ENCODE results near the gene BEGAIN. TPM values are rescaled to one million over a fixed set of nuclear protein-coding genes. Genes with fewer than 3 reads are reported as not detected.

BEGAIN gene
- total and polyA plus RNA-seq, 9 donors, result 0.35 to 11.0 (median 4.6) TPM

- Histone ChIP-seq H3K27ac (no peak overlapping the region), H3K36me3 (no peaks in the 10 kb centered on the region), H3K9me3 (no peaks in the 10 kb centered on the region), H3K4me1 (ENCODE audit: insufficient read depth) (no peaks in the 10 kb centered on the region), H3K4me3 (no peak overlapping the region), H3K27me3 (no peaks in the 10 kb centered on the region)
- DNase-seq, result peak in 3 of 5 donors; percentile 5 to 16 (median 11)
- TF ChIP-seq CTCF (IDR thresholded peaks at IDR 0.05) (no peak), EP300 (IDR thresholded peaks at IDR 0.05) (no peak), POLR2A (IDR thresholded peaks at IDR 0.05) (no peak)
- intact Hi-C loops (cut with DNase I), result no loop called here
- 80 to 90% (median 84%) methylated on average over 9 to 10 of the region's 10 CpGs for WGBS, 3 donors
Observed at GRCh38 chr14:100592461-100592891, 5.3 kb upstream of the BEGAIN start.

- no peaks in the 10 kb centered on the region for H3K4me1 ChIP-seq (ENCODE audit: insufficient read depth)
- intact Hi-C loops (cut with DNase I), result no loop called here
- TF ChIP-seq POLR2A (IDR thresholded peaks at IDR 0.05) (no peak), EP300 (IDR thresholded peaks at IDR 0.05) (no peak), CTCF (IDR thresholded peaks at IDR 0.05) (no peak)
- no peak overlapping the region for H3K27ac ChIP-seq
- no peaks in the 10 kb centered on the region for H3K27me3 ChIP-seq
- H3K9me3 ChIP-seq, result no peaks in the 10 kb centered on the region
- WGBS, 3 donors, result 87 to 90% (median 89%) methylated on average over 16 of the region's 16 CpGs
- no peaks in the 10 kb centered on the region for H3K36me3 ChIP-seq
- peak in 3 of 5 donors; percentile 6 to 17 (median 10) for DNase-seq
- no peak overlapping the region for H3K4me3 ChIP-seq
Observed at GRCh38 chr14:100591453-100592371, 4.5 kb upstream of the BEGAIN start.

GRCh38 chr14:100590726-100591452 lies 3.7 kb upstream of the BEGAIN start:
- WGBS, 3 donors, result 91 to 94% (median 93%) methylated on average over 14 of the region's 14 CpGs
- Histone ChIP-seq H3K27ac (no peak overlapping the region), H3K27me3 (no peaks in the 10 kb centered on the region), H3K9me3 (no peaks in the 10 kb centered on the region), H3K36me3 (no peaks in the 10 kb centered on the region), H3K4me3 (no peak overlapping the region), H3K4me1 (ENCODE audit: insufficient read depth) (peaks cover 5% of the 10 kb centered on the region)
- no peak for TF ChIP-seq EP300 (IDR thresholded peaks at IDR 0.05)
- no peak for TF ChIP-seq CTCF (IDR thresholded peaks at IDR 0.05)
- no peak for TF ChIP-seq POLR2A (IDR thresholded peaks at IDR 0.05)
- peak in 3 of 5 donors; percentile 5 to 18 (median 9) for DNase-seq
- intact Hi-C loops (cut with DNase I), result no loop called here

GRCh38 chr14:100589760-100590469 lies 2.7 kb upstream of the BEGAIN start:
- no peaks in the 10 kb centered on the region for H3K27me3 ChIP-seq
- intact Hi-C loops (cut with DNase I), result no loop called here
- DNase-seq, result peak in 2 of 5 donors; percentile 6
- peaks cover 5% of the 10 kb centered on the region for H3K4me1 ChIP-seq (ENCODE audit: insufficient read depth)
- H3K4me3 ChIP-seq, result no peak overlapping the region
- no peaks in the 10 kb centered on the region for H3K9me3 ChIP-seq
- TF ChIP-seq POLR2A (IDR thresholded peaks at IDR 0.05) (no peak), EP300 (IDR thresholded peaks at IDR 0.05) (no peak)
- no peaks in the 10 kb centered on the region for H3K36me3 ChIP-seq
- 78 to 87% (median 86%) methylated on average over 8 of the region's 8 CpGs for WGBS, 3 donors
- H3K27ac ChIP-seq, result no peak overlapping the region

All from ovary (tissue), 9 donors.